Renal cortical epithelial cell (primary cell): ENCODE data around the gene CDH24. TPM values are rescaled to one million over a fixed set of nuclear protein-coding genes. Genes with fewer than 3 reads are reported as not detected.
A peak's percentile ranks its signal among the peaks of the same experiment; 100 is the strongest.

ENCODE experiments used
- DNase-seq: peaks from one replicate; pipeline ENCODE4 v3.0.0-alpha.2; 2011; ENCODE audit warnings: low read depth
- total RNA-seq: library from RNA; depleted of rRNA; stranded (reverse); fragments of >200 nt; gene quantifications from 2 replicates; pipeline ENCODE4 v1.2.3, GENCODE V29; 2014

Gene CDH24
- total RNA-seq, 1 donor from 2014 or later: 6.1 TPM

GRCh38 chr14:23043754-23044153 lies 13.6 kb downstream of the CDH24 start:
- no peak for DNase-seq

GRCh38 chr14:23043145-23043544 lies 14.2 kb downstream of the CDH24 start:
- no peak for DNase-seq

GRCh38 chr14:23042162-23042965 lies 15.0 kb downstream of the CDH24 start, which contains the start of gene PSMB11:
TSS of gene PSMB11 (plus strand) at chr14:23042212. CDS start at chr14:23042226, 14 bp downstream.
- no peak for DNase-seq

GRCh38 chr14:23041729-23042128 lies 15.6 kb downstream of the CDH24 start:
- no peak for DNase-seq

GRCh38 chr14:23040100-23040499 lies 17.2 kb downstream of the CDH24 start:
- no peak for DNase-seq

GRCh38 chr14:23035303-23036144 lies 21.8 kb downstream of the CDH24 start:
- no peak for DNase-seq

GRCh38 chr14:23034498-23035302 lies 22.6 kb downstream of the CDH24 start, which contains the start of gene PSMB5:
TSS of gene PSMB5 (minus strand) at chr14:23034900. CDS start at chr14:23034881, 19 bp downstream.
- peak; percentile 97 for DNase-seq

GRCh38 chr14:23033801-23034497 lies 23.4 kb downstream of the CDH24 start:
- DNase-seq: no peak

- DNase-seq: no peak
These were observed 24.0 kb downstream of the CDH24 start for GRCh38 chr14:23033251-23033727.

- DNase-seq: no peak
These were observed 26.4 kb downstream of the CDH24 start for GRCh38 chr14:23030936-23031335.

GRCh38 chr14:23028799-23029198 lies 28.5 kb downstream of the CDH24 start:
- no peak for DNase-seq

- no peak for DNase-seq
These were observed 32.0 kb downstream of the CDH24 start for GRCh38 chr14:23025151-23025814.

GRCh38 chr14:23024612-23025075 lies 32.7 kb downstream of the CDH24 start:
- no peak for DNase-seq

GRCh38 chr14:23023795-23024152 lies 33.5 kb downstream of the CDH24 start:
- DNase-seq: no peak

- DNase-seq: no peak
These were observed 34.1 kb downstream of the CDH24 start for GRCh38 chr14:23023022-23023794.

GRCh38 chr14:23021889-23022442 lies 35.4 kb downstream of the CDH24 start:
- no peak for DNase-seq

GRCh38 chr14:23021434-23021833 lies 35.9 kb downstream of the CDH24 start:
- no peak for DNase-seq

- DNase-seq: no peak
These were observed 36.9 kb downstream of the CDH24 start for GRCh38 chr14:23020143-23021128.
